Psoas muscle (tissue), 8 donors: ENCODE data around the gene LMF1. TPM values are rescaled to one million over a fixed set of nuclear protein-coding genes. Genes with fewer than 3 reads are reported as not detected.
"Not testable (repeated sequence)": the region's sequence is repeated elsewhere in the genome, so short reads cannot be mapped to it uniquely, and the experiment has no call there.

Experiments used
- ATAC-seq, 4 donors: fragments of 200-7000 bp; cut with Tn5 transposase; one replicate each; pipeline ENCODE4 v1.9.1; 2020; ENCODE audit warnings: moderate library complexity in 3 of 4, mild to moderate bottlenecking in 2 of 4
- DNase-seq, 2 donors: peaks; one replicate each; pipeline ENCODE4 v3.0.0-alpha.2; 2020
- H3K27ac ChIP-seq: fragments of 200-600 bp; one replicate; pipeline ENCODE4 v1.8.0; 2022
- H3K27me3 ChIP-seq, 3 donors: fragments of 200-600 bp in 1 of 3; one replicate each; pipeline versions ENCODE4 v1.6.1 to v1.8.0; 2013 to 2022; ENCODE audit warnings: low read length in 2 of 3, mild to moderate bottlenecking in 2 of 3, moderate library complexity in 1 of 3; ENCODE audit not compliant: insufficient read depth in 3 of 3
- H3K36me3 ChIP-seq, 2 donors: fragments of 200-600 bp in 1 of 2; one replicate each; pipeline versions ENCODE4 v1.6.1 to v1.8.0; 2013 to 2022; ENCODE audit warnings: low read depth in 1 of 2, mild to moderate bottlenecking in 1 of 2, moderate library complexity in 1 of 2; ENCODE audit not compliant: insufficient read depth in 1 of 2
- H3K4me1 ChIP-seq: fragments of 200-600 bp; one replicate; pipeline ENCODE4 v1.8.0; 2022
- H3K4me3 ChIP-seq: fragments of 200-600 bp; one replicate; pipeline ENCODE4 v1.8.0; 2022; ENCODE audit warnings: mild to moderate bottlenecking
- H3K9me3 ChIP-seq: fragments of 200-600 bp; one replicate; pipeline ENCODE4 v1.8.0; 2022
- WGBS, 3 donors: extraction: QIAGEN DNeasy Blood & Tissue Kit; methylation state at CpG; one replicate each; pipeline versions ENCODE4 v1.1.6 to v1.1.7; 2013; 5-methylcytosine and 5-hydroxymethylcytosine counted together
- intact Hi-C, 2 donors: fragments of 100-400 bp; cut with DNase I; formaldehyde crosslinking; loops; one replicate each; pipeline versions ENCODE4 v1.11.0 to v1.14.2; 2022
- polyA plus RNA-seq, 3 donors: library from polyadenylated mRNA; stranded (reverse); fragments of 200-250 nt; gene quantifications; one replicate each; pipeline ENCODE4 v1.2.3, GENCODE V29; 2013
- total RNA-seq, 4 donors: library from RNA; stranded (reverse); fragmentation: NEBNext Ultra II Directional in 2 of 4; extraction: Animal tissue kit (Norgen Biotek cat#: 25700) in 2 of 4; gene quantifications; one replicate each; pipeline versions ENCODE4 v1.2.1 to v1.2.4, GENCODE V29; 2021 to 2023
- TF ChIP-seq, protein P1 (sequence below): fragments of 200-600 bp; IDR thresholded peaks from one replicate; pipeline ENCODE4 v1.8.0; 2022; ENCODE audit warnings: antibody characterized with exemption
- donor health status: healthy with polysubstance abuse.
- donor health status: DM: no; HTN: no; CAD: no; lungs with moderate emphysema.
- donor health status: Bipolar disorder and iron deficiency.
- donor health status: healthy.
- donor health status: DM: yes; HTN: yes; CAD: no.
- donor health status: DM: no; HTN: no; CAD: no.
- donor health status: DM: no; HTN: no; CAD: no.
- donor health status: DM: yes; HTN: yes; CAD: no.

The LMF1 gene
- total and polyA plus RNA-seq, 7 donors, result 1.9 to 9.0 (median 4.0) TPM

DNA sequence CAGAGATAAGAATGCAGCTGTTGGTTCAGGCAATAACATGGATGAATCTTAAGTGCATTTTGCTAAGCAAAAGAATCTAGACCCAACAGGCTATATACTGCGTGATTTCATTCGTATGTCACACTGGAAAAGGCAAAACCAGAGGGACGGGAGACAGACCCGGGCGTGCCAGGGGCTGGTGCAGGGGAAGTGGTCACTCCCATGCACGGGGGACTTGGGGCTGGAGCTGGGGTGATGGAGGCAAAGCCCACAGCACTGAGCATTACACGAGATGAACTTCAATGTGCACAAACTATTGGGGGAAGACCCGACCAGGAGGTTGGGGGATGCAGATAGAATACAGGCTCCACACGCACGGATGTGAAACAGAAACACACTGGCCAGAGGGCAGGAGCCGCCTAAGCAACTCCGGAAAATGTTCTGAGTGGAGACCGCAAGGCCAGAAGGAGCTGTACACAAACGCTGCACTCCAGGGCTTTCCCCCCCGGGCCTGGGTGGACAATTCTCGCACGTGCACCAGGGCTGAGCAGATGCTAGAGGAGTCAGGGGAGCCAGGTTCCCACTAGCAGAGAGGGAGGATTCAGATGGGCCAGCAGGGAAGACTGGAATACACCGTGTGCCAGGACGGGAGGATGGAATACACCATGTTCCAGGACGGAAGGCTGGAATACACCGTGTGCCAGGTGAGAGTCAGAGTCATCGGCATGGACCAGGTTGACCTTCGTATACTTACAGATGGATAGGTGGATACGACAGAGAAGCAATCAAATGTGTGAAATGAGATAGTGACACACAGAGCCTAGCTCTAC lies 11.3 kb downstream of the LMF1 start:
- Histone ChIP-seq H3K27ac (no peak overlapping the region), H3K9me3 (no peaks in the 10 kb centered on the region), H3K27me3 (no peaks in the 10 kb centered on the region), H3K36me3 (no peaks in the 10 kb centered on the region), H3K4me1 (no peaks in the 10 kb centered on the region), H3K4me3 (no peak overlapping the region)
- ATAC-seq (no peak), DNase-seq (no peak)
- intact Hi-C loops, result loop anchor here in 1 of 2 donors (10.0 kb wide), 1 partner anchor 65 kb away; no protein-coding TSS in a partner anchor
- 85 to 87% (median 85%) methylated on average over 24 of the region's 24 CpGs for WGBS, 3 donors
- TF ChIP-seq, protein P1, sequence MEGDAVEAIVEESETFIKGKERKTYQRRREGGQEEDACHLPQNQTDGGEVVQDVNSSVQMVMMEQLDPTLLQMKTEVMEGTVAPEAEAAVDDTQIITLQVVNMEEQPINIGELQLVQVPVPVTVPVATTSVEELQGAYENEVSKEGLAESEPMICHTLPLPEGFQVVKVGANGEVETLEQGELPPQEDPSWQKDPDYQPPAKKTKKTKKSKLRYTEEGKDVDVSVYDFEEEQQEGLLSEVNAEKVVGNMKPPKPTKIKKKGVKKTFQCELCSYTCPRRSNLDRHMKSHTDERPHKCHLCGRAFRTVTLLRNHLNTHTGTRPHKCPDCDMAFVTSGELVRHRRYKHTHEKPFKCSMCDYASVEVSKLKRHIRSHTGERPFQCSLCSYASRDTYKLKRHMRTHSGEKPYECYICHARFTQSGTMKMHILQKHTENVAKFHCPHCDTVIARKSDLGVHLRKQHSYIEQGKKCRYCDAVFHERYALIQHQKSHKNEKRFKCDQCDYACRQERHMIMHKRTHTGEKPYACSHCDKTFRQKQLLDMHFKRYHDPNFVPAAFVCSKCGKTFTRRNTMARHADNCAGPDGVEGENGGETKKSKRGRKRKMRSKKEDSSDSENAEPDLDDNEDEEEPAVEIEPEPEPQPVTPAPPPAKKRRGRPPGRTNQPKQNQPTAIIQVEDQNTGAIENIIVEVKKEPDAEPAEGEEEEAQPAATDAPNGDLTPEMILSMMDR, result no peak

DNA sequence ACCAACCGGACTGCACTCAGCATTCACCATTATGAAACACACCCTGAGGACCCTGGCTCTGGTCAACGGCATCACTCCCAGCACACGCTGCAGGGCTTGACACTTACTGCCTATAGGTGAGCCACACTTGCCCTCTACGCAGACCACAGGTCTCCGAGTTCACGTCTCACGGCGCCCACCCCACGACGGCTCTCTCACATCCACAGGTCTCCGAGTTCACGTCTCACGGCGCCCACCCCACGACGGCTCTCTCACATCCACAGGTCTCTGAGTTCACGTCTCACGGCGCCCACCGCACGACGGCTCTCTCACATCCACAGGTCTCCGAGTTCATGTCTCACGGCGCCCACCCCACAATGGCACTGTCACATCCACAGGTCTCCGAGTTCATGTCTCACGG lies 15.0 kb downstream of the LMF1 start:
- H3K9me3 ChIP-seq, DNase-seq, H3K4me1 ChIP-seq, H3K27ac ChIP-seq, H3K4me3 ChIP-seq, ATAC-seq, H3K27me3 ChIP-seq, intact Hi-C loops: not testable (repeated sequence)
- 89 to 96% (median 94%) methylated on average over 16 to 27 of the region's 27 CpGs for WGBS, 3 donors
- peaks cover 0 to 13% of the 10 kb centered on the region in 2 donors for H3K36me3 ChIP-seq

DNA sequence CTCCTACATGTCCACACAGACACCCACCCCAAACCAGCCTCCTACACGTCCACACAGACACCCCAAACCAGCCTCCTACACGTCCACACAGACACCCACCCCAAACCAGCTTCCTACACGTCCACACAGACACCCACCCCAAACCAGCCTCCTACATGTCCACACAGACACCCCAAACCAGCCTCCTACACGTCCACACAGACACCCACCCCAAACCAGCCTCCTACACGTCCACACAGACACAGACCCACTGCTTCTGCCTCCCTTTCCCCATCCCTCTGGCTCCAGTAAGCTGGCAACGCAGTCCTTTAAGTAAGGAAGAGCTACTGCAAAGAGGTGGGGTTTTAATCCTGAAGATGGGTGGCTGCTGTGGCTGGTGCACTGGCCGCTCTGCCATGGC lies 17.0 kb downstream of the LMF1 start:
- intact Hi-C loops, H3K4me1 ChIP-seq, H3K27me3 ChIP-seq, H3K27ac ChIP-seq, DNase-seq, H3K4me3 ChIP-seq, H3K9me3 ChIP-seq, ATAC-seq: not testable (repeated sequence)
- 88 to 97% (median 89%) methylated on average over 4 to 6 of the region's 7 CpGs for WGBS, 3 donors
- peaks cover 0 to 13% of the 10 kb centered on the region in 2 donors for H3K36me3 ChIP-seq

DNA sequence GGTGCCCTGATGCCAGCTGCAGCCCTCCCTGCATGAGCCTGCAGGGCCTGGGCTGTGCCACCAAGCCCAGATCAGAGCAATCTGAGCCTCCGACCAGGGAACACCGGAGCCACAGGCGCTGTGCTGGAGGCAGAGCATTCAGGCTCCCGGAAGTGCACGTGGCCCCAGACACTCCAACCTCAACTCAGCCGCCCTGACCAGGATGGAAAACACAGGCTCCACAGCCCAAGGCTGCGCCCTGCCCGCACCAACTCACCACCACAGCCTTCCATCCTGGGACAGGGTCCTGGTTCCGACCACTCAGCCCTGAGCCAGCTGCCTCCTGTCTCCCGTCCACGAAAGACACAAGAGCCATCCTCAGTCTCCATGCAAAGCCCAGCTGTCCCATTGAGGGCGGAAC lies 18.5 kb downstream of the LMF1 start:
- ATAC-seq (peak in 1 of 4 donors; percentile 40), DNase-seq (no peak)
- H3K4me1 ChIP-seq, result no peaks in the 10 kb centered on the region
- no peaks in the 10 kb centered on the region for H3K27me3 ChIP-seq
- peaks cover 0 to 13% of the 10 kb centered on the region in 2 donors for H3K36me3 ChIP-seq
- H3K27ac ChIP-seq, result no peak overlapping the region
- H3K4me3 ChIP-seq, result no peak overlapping the region
- intact Hi-C loops, result no loop called here
- H3K9me3 ChIP-seq, result no peaks in the 10 kb centered on the region
- TF ChIP-seq, protein P1, result no peak
- WGBS, 3 donors, result 73 to 87% (median 79%) methylated on average over 12 of the region's 12 CpGs

DNA sequence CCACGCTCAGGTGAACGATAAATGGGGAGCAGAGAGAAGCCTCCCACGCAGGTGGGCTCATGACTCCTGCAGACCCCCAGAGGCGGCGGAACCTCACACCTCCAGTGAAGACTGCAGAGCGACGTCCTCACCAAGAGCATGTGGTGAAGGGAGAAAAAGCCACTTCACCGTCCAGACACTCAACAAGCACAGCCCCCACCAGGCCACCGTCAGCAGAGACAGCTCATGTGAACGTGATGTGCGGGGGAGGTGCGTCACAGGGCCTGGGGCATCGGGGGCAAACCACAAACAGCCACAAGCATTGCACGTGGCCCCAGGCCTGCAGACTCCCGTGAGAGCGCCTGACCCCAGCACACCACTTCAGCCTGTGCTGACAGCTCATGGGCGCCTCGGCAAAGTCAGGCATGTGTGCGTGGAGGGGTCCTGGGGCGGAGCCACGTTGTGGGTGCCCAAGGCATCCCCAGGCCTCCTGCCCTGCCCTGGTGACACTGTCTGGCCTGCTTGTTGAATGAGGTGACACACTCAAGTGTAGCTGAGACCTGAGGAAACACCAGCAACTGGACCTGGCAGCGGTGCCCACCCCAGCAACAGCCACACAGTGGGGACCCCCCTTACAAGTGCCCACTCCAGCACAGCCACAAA lies 19.0 kb downstream of the LMF1 start:
- TF ChIP-seq, protein P1, result no peak
- intact Hi-C loops, result no loop called here
- 83 to 88% (median 87%) methylated on average over 22 of the region's 22 CpGs for WGBS, 3 donors

DNA sequence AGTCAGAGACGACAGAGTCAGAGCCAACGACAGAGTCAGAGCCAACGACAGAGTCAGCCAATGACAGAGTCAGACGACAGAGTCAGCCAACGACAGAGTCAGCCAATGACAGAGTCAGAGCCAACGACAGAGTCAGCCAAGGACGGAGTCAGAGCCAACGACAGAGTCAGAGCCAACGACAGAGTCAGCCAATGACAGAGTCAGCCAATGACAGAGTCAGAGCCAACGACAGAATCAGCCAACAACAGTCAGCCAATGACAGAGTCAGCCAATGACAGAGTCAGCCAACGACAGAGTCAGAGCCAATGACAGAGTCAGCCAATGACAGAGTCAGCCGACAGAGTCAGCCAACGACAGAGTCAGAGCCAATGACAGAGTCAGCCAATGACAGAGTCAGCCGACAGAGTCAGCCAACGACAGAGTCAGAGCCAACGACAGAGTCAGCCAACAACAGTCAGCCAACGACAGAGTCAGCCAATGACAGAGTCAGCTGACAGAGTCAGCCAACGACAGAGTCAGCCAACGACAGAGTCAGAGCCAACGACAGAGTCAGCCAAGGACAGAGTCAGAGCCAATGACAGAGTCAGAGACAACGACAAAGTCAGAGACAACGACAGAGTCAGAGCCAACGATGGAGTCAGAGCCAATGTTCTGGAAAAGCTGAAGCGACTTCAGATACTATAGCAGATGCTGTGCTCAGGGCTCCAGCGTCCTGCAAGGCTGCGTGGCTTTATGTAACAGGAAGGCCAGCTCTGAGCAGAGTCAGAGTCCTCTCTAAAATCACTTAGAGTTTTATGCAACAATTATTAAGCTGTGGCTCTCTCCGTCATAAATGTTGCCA lies 19.8 kb downstream of the LMF1 start:
- DNase-seq, H3K9me3 ChIP-seq, H3K27ac ChIP-seq, H3K4me3 ChIP-seq, H3K27me3 ChIP-seq, intact Hi-C loops, H3K4me1 ChIP-seq: not testable (repeated sequence)
- peak in 1 of 4 donors; percentile 46 for ATAC-seq
- WGBS, 3 donors, result 33 to 44% (median 39%) methylated on average over 22 to 27 of the region's 27 CpGs
- peaks cover 0 to 24% of the 10 kb centered on the region in 2 donors for H3K36me3 ChIP-seq

More for the DNA sequence above, 19.0 kb downstream of the LMF1 start:
- peaks cover 0 to 17% of the 10 kb centered on the region in 2 donors for H3K36me3 ChIP-seq
- no peaks in the 10 kb centered on the region for H3K4me1 ChIP-seq
- H3K4me3 ChIP-seq, result no peak overlapping the region
- ATAC-seq (peak in 3 of 4 donors; percentile 19 to 84 (median 57)), DNase-seq (no peak)
- H3K27ac ChIP-seq, result no peak overlapping the region
- H3K27me3 ChIP-seq, result no peaks in the 10 kb centered on the region
- no peaks in the 10 kb centered on the region for H3K9me3 ChIP-seq

DNA sequence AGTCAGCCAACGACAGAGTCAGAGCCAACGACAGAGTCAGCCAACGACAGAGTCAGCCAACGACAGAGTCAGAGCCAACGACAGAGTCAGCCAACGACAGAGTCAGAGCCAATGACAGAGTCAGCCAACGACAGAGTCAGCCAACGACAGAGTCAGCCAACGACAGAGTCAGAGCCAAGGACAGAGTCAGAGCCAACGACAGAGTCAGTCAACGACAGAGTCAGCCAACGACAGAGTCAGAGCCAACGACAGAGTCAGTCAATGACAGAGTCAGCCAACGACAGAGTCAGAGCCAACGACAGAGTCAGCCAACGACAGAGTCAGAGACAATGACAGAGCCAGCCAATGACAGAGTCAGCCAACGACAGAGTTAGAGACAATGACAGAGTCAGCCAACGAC lies 22.0 kb downstream of the LMF1 start:
- H3K4me3 ChIP-seq, H3K27ac ChIP-seq, H3K27me3 ChIP-seq, intact Hi-C loops, H3K4me1 ChIP-seq, H3K9me3 ChIP-seq, ATAC-seq: not testable (repeated sequence)
- 42 to 58% (median 44%) methylated on average over 11 to 18 of the region's 18 CpGs for WGBS, 3 donors
- H3K36me3 ChIP-seq, result peaks cover 0 to 27% of the 10 kb centered on the region in 2 donors
- peak in 1 of 2 donors; percentile 15 for DNase-seq

DNA sequence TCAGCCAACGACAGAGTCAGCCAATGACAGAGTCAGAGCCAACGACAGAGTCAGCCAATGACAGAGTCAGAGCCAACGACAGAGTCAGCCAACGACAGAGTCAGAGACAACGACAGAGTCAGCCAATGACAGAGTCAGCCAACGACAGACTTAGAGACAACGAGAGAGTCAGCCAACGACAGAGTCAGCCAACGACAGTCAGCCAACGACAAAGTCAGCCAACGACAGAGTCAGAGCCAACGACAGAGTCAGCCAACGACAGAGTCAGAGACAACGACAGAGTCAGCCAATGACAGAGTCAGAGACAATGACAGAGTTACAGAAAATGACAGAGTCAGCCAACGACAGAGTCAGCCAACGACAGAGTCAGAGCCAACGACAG lies 22.9 kb downstream of the LMF1 start:
- H3K9me3 ChIP-seq, H3K27ac ChIP-seq, H3K27me3 ChIP-seq, DNase-seq, intact Hi-C loops, H3K4me1 ChIP-seq, H3K4me3 ChIP-seq, ATAC-seq: not testable (repeated sequence)
- peaks cover 0 to 27% of the 10 kb centered on the region in 2 donors for H3K36me3 ChIP-seq
- WGBS, 3 donors, result 37 to 52% (median 49%) methylated on average over 13 to 17 of the region's 17 CpGs
